ENCODE measurements around the gene LPAR3.
"Not testable (repeated sequence)": the region's sequence is repeated elsewhere in the genome, so short reads cannot be mapped to it uniquely, and the experiment has no call there.

LPAR3 gene

GRCh38 chr1:84892705-84893618 is at the start of gene LPAR3:
Gene LPAR3 (minus strand): TSS chr1:84893206. CDS start chr1:84866120, 27,086 bp downstream.
- peak; percentile 86 for DNase-seq (ENCODE audit: low read depth)

- DNase-seq (ENCODE audit: low read depth), result no peak
Measured at GRCh38 chr1:84941843-84942242, 48.8 kb upstream of the LPAR3 start.

GRCh38 chr1:84940481-84940880 is 47.5 kb upstream of the LPAR3 start:
- peak; percentile 75 for DNase-seq (ENCODE audit: low read depth)

GRCh38 chr1:84939761-84940160 is 46.8 kb upstream of the LPAR3 start:
- no peak for DNase-seq (ENCODE audit: low read depth)

- DNase-seq (ENCODE audit: low read depth), result no peak
Measured at GRCh38 chr1:84939151-84939550, 46.1 kb upstream of the LPAR3 start.

GRCh38 chr1:84936116-84936810 is 43.3 kb upstream of the LPAR3 start:
- DNase-seq (ENCODE audit: low read depth), result peak; percentile 79

GRCh38 chr1:84933011-84933611 is 40.1 kb upstream of the LPAR3 start:
- no peak for DNase-seq (ENCODE audit: low read depth)

GRCh38 chr1:84930831-84931230 is 37.8 kb upstream of the LPAR3 start:
- no peak for DNase-seq (ENCODE audit: low read depth)

- no peak for DNase-seq (ENCODE audit: low read depth)
Measured at GRCh38 chr1:84930329-84930728, 37.3 kb upstream of the LPAR3 start.

- DNase-seq (ENCODE audit: low read depth), result no peak
Measured at GRCh38 chr1:84929581-84929980, 36.6 kb upstream of the LPAR3 start.

- no peak for DNase-seq (ENCODE audit: low read depth)
Measured at GRCh38 chr1:84928979-84929378, 36.0 kb upstream of the LPAR3 start.

GRCh38 chr1:84923317-84923716 is 30.3 kb upstream of the LPAR3 start:
- DNase-seq (ENCODE audit: low read depth), result no peak

- DNase-seq (ENCODE audit: low read depth), result no peak
Measured at GRCh38 chr1:84920159-84920558, 27.2 kb upstream of the LPAR3 start.

GRCh38 chr1:84919461-84919970 is 26.5 kb upstream of the LPAR3 start:
- DNase-seq (ENCODE audit: low read depth), result no peak

- no peak for DNase-seq (ENCODE audit: low read depth)
Measured at GRCh38 chr1:84918726-84919336, 25.8 kb upstream of the LPAR3 start.

- no peak for DNase-seq (ENCODE audit: low read depth)
Measured at GRCh38 chr1:84916897-84917296, 23.9 kb upstream of the LPAR3 start.

GRCh38 chr1:84913555-84913892 is 20.5 kb upstream of the LPAR3 start:
- DNase-seq (ENCODE audit: low read depth), result no peak

- DNase-seq (ENCODE audit: low read depth), result no peak
Measured at GRCh38 chr1:84912726-84913554, 19.9 kb upstream of the LPAR3 start.

GRCh38 chr1:84908746-84909464 is 15.9 kb upstream of the LPAR3 start:
- DNase-seq (ENCODE audit: low read depth), result not testable (repeated sequence)

GRCh38 chr1:84907095-84907827 is 14.3 kb upstream of the LPAR3 start:
- peak; percentile 88 for DNase-seq (ENCODE audit: low read depth)

Data from ELR (cell line).